Smooth muscle cell of trachea (primary cell): Measurements from ENCODE around the gene FCRL6. TPM values are rescaled to one million over a fixed set of nuclear protein-coding genes. Genes with fewer than 3 reads are reported as not detected.

Source experiments
- total RNA-seq: library from RNA; depleted of rRNA; stranded (reverse); fragments of >200 nt; gene quantifications from 2 replicates; pipeline ENCODE4 v1.2.1, GENCODE V29; 2014

FCRL6 gene
- not detected in 2 replicates for total RNA-seq

GRCh38 chr1:159802111-159802510, at the start of gene FCRL6:
Gene FCRL6 (plus strand): TSS chr1:159802360. CDS start chr1:159802425, 65 bp downstream.

GRCh38 chr1:159780583-159781582, 21.3 kb upstream of the FCRL6 start, which contains the start of gene DUSP23:
Gene DUSP23 (plus strand): TSS chr1:159780962. CDS start chr1:159781101, 139 bp downstream.

GRCh38 chr1:159826441-159827101, 24.4 kb downstream of the FCRL6 start, which contains the start of gene SLAMF8:
Gene SLAMF8 (plus strand): TSS chr1:159826873. CDS start chr1:159826899, 26 bp downstream.

GRCh38 chr1:159862557-159862956, 60.4 kb downstream of the FCRL6 start, which contains the start of gene VSIG8:
Gene VSIG8 (minus strand): TSS chr1:159862657. CDS start chr1:159862521, 136 bp downstream.

Other genes with a start within 250 kb of the FCRL6 start
- not detected in 2 replicates for gene APCS, start 214.5 kb upstream of the FCRL6 start, total RNA-seq
- not detected in 2 replicates for gene CRP, start 87.8 kb upstream of the FCRL6 start, total RNA-seq
- 10.4 and 18.2 TPM in 2 replicates for gene DUSP23, start 21.4 kb upstream of the FCRL6 start, total RNA-seq
- gene SLAMF8, start 24.5 kb downstream of the FCRL6 start, total RNA-seq, result not detected in 2 replicates
- 0.15 and 0.17 TPM in 2 replicates for gene VSIG8, start 60.3 kb downstream of the FCRL6 start, total RNA-seq
- gene CFAP45, start 97.8 kb downstream of the FCRL6 start, total RNA-seq, result 1.0 and 1.3 TPM in 2 replicates
- 318 and 504 TPM in 2 replicates for gene TAGLN2, start 123.1 kb downstream of the FCRL6 start, total RNA-seq
- gene IGSF9, start 143.3 kb downstream of the FCRL6 start, total RNA-seq, result not detected in 2 replicates
- gene SLAMF9, start 151.9 kb downstream of the FCRL6 start, total RNA-seq, result 0.33 TPM in 1 of 2 replicates, not detected in the other
- 4.3 and 4.9 TPM in 2 replicates for gene PIGM, start 229.6 kb downstream of the FCRL6 start, total RNA-seq